Gastroesophageal sphincter (tissue), 3 donors: ENCODE measurements around the gene BTBD9.

Experiments used
- EP300 ChIP-seq: sonication (generic); formaldehyde crosslinking; IDR thresholded peaks from one replicate; pipeline ENCODE4 v1.6.1; 2017; ENCODE audit warnings: antibody characterized with exemption, mild to moderate bottlenecking
- POLR2A ChIP-seq, 2 donors: fragments of 450-650 bp; IDR thresholded peaks; one replicate each; pipeline ENCODE4 v1.6.1; 2017; ENCODE audit warnings: antibody characterized with exemption in 2 of 2, mild to moderate bottlenecking in 2 of 2, moderate library complexity in 1 of 2
- TF ChIP-seq, protein P1 (sequence below), 4 experiments: fragments of 200-600 bp in 2 of 4; fragments of 450-650 bp in 2 of 4; sonication (generic) in 1 of 4; IDR thresholded peaks; one replicate each; pipeline ENCODE4 v1.5.1; 2017 to 2019; ENCODE audit warnings: antibody characterized with exemption in 4 of 4, mild to moderate bottlenecking in 2 of 4, moderate library complexity in 2 of 4

DNA sequence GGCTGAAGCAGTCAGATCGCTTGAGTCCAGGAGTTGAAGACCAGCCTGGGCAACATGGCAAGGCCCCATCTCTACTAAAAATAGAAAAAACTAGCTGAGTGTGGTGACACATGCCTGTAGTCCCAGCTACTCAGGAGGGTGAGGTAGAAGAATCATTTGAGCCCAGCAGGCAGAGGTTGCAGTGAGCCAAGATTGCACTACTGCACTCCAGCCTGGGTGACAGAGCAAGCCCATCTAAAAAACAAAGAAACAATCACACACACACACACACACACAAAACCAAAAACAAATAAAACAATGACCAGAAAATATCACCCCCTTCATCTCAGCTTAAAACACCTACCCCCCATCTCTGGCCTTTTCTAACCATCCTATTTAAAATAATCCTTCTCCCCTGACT lies 68.0 kb downstream of the BTBD9 start:
- TF ChIP-seq EP300: no peak
- TF ChIP-seq, protein P1, sequence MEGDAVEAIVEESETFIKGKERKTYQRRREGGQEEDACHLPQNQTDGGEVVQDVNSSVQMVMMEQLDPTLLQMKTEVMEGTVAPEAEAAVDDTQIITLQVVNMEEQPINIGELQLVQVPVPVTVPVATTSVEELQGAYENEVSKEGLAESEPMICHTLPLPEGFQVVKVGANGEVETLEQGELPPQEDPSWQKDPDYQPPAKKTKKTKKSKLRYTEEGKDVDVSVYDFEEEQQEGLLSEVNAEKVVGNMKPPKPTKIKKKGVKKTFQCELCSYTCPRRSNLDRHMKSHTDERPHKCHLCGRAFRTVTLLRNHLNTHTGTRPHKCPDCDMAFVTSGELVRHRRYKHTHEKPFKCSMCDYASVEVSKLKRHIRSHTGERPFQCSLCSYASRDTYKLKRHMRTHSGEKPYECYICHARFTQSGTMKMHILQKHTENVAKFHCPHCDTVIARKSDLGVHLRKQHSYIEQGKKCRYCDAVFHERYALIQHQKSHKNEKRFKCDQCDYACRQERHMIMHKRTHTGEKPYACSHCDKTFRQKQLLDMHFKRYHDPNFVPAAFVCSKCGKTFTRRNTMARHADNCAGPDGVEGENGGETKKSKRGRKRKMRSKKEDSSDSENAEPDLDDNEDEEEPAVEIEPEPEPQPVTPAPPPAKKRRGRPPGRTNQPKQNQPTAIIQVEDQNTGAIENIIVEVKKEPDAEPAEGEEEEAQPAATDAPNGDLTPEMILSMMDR (IDR thresholded peaks at IDR 0.05): no peak
- TF ChIP-seq POLR2A (IDR thresholded peaks at IDR 0.05): no peak
